AG09309 (cell line): ENCODE measurements around the gene LRRC36.

Experiments used
- DNase-seq: peaks from one replicate; pipeline ENCODE4 v3.0.0-alpha.2; 2010; ENCODE audit warnings: low read depth
- H3K4me3 ChIP-seq: 2 replicates; pipeline ENCODE4 v1.5.1; 2011; ENCODE audit warnings: mild to moderate bottlenecking, low read depth, low read length, moderate library complexity; ENCODE audit not compliant: control insufficient read depth
- CTCF ChIP-seq: IDR thresholded peaks from 2 replicates; pipeline ENCODE4 v1.5.1; 2011; ENCODE audit warnings: mild to moderate bottlenecking, low read depth, low read length, inconsistent platforms; ENCODE audit not compliant: insufficient read depth, control insufficient read depth; ENCODE audit errors: missing control alignments

Gene LRRC36

GRCh38 chr16:67296420-67296819, 30.2 kb upstream of the LRRC36 start:
- no peak overlapping the region for H3K4me3 ChIP-seq
- peak; percentile 55 for DNase-seq
- TF ChIP-seq CTCF = no peak

- TF ChIP-seq CTCF = no peak
- DNase-seq = no peak
- no peak overlapping the region for H3K4me3 ChIP-seq
Measured at GRCh38 chr16:67298277-67298676, 28.3 kb upstream of the LRRC36 start.

- H3K4me3 ChIP-seq = no peak overlapping the region
- TF ChIP-seq CTCF = no peak
- DNase-seq = no peak
Measured at GRCh38 chr16:67299269-67299668, 27.3 kb upstream of the LRRC36 start.

GRCh38 chr16:67301080-67301782, 25.4 kb upstream of the LRRC36 start:
- DNase-seq = no peak
- H3K4me3 ChIP-seq = no peak overlapping the region
- TF ChIP-seq CTCF = no peak

- DNase-seq = no peak
- TF ChIP-seq CTCF = no peak
- H3K4me3 ChIP-seq = no peak overlapping the region
Measured at GRCh38 chr16:67302076-67302475, 24.5 kb upstream of the LRRC36 start.

- no peak overlapping the region for H3K4me3 ChIP-seq
- DNase-seq = no peak
- TF ChIP-seq CTCF = no peak
Measured at GRCh38 chr16:67302970-67303369, 23.6 kb upstream of the LRRC36 start.
